Measurements from ENCODE around the gene C11orf68.

The C11orf68 gene

DNA sequence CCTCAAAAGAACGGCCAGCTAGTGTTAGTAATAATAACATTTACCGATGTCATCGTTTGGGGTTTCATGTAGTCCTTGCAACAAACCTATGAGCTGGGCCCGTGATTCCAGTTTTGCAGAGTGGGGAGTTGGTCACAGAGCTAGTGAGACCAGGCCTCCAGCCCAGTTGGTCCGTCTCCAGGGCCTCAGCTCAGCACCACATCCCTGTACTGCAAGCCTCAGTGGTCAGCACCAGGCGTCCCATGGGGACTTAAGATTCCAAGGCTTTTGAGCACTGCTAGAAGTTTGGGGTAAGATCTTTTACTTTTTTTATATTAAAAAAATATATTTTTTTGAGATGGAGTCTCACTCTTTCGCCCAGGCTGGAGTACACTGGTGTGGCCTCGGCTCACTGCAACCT is 25.3 kb upstream of the C11orf68 start:
- no peak for DNase-seq

DNA sequence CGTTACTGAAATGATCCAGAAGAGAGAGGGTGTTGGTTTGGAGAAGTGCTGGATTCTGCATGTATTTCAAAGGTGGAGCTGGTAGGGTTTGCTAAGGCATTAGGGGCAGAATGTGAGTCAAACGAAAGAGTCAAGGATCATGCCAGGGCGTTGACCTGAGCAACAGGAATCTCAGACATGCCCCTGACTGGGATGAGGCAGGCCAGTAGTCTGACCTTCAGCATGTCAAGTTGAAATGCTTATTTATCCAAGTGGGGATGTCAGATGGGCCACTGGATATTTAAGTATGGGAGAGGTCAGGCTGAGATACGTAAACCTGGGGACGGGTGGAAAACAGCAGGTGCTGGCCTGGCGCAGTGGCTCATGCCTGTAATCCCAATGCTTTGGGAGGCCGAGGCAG is 23.7 kb upstream of the C11orf68 start:
- DNase-seq, result no peak

DNA sequence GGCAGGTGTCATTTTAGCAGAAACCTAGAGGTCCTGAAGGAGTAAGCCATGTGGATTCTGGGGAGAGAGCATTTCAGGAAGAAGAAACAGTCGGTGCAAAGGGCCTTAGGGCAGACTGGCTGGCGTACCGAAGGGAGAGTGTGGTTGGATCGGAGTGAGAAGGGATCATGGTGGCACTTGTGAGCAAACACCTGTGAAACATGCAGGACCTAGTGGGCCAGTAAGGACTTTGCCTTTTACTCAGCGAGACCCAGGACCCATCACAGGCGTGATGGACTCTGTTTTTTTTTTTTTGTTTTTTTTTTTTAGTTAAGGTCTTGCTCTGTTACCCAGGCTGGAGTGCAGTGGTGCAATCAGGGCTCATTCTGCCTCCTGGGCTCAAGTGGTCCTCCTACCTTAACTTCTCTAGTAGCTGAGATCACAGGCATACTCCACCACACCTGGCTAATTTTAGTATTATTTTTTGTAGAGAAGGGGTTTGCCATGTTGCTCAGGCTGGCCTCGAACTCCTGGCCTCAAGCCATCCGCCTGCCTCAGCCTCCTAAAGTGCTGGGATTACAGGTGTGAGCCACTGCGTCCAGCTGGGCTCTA is 23.0 kb upstream of the C11orf68 start:
- no peak for DNase-seq

DNA sequence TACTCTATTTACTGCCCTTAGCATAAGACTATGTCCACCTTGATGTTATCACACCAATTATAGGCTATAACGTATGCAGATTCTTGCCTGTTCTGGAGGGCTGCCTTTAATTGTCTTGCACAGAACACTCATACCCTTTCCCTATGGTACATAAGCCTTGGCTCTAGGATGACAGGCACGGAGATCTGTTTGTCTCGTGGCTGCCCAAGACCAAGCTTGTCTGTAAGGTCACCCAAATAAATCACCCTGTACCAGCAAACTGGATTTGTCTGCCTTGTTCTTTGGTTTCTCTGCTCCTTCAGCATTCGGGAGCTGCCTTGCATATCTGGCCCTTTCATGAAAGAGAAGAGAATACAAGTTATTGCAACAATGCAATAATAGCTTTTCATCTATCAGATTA is 18.9 kb upstream of the C11orf68 start:
- no peak for DNase-seq

DNA sequence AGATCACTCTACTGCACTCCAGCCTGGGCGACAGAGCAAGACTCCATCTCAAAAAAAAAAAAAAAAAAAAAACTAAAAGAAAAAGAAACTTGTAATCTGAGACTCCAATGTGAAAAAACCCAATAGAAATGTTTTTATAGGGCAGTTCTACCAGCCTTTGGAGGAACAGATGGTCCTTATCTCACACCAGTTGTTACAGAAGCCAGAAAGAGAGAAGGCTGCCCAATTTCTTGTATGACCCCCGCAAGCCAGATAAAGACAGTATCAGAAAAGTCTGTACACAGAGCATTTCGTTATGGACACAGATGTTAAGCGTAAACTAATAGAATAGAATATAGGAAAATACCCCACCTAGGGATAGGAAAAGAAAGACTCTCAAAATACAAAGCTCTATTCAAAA is 15.2 kb upstream of the C11orf68 start:
- no peak for DNase-seq

DNA sequence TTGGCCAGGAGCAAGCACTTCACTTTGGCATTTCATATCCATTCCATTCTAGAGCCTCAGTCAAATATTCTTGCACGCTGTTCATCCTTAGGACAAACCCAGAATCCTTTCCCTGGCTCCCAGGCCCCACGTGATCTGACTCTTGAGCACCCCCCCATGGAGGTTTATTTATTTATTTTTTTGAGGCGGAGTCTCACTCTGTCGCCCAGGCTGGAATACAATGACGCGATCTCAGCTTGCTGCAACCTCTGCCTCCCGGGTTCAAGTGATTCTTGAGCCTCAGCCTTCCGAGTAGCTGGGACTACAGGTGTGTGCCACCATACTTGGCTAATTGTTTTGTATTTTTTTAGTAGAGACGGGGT is 13.7 kb upstream of the C11orf68 start:
- DNase-seq, result no peak

DNA sequence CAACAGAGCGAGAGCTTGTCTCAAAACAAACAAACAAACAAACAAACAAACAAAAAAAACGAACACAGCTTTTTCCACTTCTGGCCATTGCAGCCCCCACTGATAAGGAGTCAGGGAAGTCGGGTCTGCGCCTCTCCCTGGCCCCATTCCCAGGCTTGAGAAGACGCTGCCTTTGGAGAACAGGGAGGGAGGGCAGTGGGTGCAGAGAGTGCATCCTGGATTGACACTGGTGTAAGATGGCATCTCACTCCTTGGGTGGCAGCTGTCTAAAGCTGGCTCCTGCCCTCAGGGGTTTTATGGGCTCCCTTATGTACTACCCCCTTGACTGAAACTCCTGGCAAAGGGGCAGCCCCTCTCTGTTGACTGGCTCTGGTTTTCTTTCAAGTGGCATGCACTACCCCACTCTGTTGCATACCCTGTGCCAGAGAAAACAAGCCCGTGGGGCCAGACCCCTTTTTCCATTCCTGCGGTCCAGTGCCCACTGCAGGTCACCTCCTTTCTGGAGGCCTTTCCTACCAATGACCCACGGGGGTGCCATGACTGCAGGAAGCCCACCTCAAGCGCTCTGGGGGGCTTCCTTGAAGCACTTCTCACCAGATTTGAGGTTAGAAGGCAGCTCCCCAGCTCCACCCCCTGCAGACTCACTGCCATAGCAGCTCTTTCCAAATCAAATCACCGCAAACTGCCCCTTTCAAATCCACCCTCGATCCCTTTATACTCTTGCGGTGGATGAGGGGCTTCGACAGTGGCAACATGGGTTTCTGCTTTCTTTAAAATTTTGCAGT is 13.1 kb upstream of the C11orf68 start:
- no peak for DNase-seq

DNA sequence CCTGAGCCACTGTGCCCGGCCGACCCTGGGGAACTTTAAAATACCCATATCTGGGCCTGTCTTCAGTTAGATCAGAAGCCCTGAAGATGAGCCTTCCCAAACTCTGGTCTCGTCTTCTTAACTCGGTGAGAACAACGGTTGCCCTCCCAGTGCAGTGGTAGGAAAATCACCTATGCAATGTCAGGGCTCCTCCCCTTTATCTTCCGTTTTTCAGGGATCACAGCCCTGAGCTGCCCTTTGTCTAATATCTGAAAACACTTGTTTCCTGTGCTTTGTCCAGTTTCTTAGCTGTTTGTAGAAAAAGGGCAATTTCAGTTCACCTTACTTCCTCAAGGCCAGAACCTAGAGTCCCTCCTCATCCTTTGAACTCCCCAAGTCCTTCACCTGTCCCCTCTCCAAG is 9.8 kb upstream of the C11orf68 start:
- DNase-seq, result no peak

DNA sequence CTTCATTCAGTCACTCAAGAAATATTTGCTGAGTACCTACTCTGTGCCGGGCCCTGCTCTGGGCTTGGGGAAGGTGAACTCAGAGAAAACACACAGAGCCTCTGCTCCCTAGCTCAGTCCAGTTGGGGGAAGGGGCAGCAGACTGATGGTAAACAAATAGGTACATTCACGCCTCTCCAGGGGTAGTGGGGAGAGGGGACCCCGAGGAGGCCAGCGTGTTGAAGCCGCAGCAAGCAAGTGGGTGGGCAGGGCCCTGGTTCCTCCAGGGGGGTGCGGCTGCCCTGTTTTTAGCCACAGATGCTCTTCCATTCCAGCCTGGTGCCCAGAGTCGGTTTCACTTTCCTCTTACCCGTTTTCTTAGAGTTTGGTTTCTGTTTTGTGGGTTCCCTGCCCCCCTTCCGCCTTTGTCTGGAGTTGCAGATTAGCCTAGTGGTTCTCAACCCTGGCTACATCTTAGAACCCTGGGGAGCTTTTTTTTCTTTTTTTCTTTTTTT is 9.1 kb upstream of the C11orf68 start:
- DNase-seq, result peak; percentile 24 to 98

DNA sequence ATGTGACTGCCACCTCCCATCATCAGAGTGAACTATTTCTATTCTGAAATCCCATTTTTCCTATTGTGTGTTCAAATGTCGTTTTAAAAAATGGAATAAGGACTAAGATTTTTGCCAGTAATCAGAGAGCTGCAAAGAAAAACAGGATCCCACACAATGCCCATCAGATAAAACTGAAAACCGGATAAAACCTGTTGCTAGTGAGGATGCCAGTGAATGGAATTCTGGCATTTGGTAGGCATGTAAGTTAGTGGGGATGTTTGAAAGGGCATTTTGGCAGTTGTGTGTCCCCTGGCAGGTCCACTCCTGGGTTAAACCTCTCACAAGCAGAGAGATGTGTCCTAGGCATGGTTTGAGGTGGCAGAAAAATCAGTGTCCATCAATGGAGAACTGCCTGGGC is 6.5 kb upstream of the C11orf68 start:
- no peak for DNase-seq

DNA sequence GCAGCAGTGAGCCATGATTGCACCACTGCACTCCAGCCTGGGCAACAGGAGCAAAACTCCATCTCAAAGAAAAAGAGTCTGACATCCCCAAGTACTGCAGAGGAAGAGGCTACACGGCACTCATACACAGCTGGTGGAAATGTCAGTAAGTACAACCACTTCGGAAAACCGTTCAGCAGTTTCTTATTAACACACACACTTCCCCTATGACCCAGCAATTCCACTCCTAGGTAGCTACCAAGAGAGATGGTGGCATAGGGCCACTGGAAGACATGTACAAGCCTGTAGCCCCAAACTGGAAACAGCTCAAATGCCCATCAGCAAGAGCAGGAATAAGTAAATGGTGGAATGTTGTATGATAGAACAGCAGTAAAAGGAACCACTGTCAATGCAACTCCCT is 3.7 kb upstream of the C11orf68 start:
- DNase-seq, result no peak

DNA sequence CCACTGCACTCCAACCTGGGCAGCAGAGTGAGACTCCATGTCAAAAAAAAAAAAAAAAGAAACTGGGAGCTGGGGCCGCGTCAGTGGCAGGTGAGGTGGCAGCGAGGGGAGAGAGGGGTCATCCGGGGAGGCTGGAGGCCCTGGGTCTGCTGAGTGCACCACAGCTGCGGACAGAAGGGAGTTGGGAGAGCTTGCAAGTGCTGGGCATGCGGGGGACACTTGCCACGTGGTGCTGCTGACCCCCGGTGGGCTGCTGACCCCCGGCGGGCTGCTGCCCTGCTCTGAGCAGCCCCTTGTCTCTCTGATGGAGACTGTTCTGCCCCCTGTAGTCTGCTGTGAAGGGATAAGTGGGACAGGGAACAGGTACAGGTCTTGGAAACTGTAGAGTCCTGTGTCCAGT is 3.0 kb upstream of the C11orf68 start:
- DNase-seq, result no peak

DNA sequence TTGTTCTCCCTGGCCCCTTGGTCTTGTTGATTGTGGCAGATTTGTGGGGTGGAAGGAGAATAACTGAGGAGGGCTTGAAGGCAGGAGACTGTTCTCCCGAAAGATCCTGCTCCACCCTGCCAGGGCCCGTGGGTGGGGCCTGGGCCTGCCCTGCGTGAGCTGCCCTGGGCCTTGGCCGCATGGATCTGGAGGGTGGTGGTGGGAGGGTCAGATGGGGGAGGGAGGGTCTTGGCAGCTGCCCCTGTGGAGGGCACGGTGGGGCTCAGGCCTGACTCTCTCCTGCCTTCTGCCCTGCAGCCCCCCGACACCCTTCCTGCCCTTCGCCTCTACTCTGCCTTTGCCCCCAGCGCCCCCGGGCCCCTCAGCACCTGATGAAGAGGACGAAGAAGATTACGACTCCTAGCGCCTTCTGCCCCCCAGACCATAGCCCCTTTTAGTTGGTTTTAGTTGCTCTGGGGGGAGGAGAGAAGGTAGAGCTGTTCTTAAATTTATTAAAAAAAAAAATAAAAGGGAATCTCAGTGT is 2.2 kb upstream of the C11orf68 start:
- DNase-seq, result no peak

DNA sequence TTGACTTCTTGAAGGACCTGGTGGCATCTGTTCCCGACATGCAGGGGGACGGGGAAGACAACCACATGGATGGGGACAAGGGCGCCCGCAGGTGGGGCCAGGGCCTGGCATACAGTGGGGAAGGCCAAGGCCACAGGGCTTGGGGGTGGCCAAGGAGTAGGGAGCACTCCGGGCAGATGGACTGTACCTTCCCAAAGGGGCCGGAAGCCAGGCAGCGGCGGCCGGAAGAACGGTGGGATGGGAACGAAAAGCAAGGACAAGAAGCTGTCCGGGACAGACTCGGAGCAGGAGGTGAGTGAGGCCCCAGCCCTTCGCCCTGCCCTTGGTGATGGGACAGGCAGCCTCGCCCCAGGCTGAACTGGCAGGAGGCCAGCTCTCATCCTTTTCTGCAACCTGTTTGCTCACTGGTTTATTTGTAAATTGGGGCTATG is 1.5 kb upstream of the C11orf68 start:
- no peak for DNase-seq

DNA sequence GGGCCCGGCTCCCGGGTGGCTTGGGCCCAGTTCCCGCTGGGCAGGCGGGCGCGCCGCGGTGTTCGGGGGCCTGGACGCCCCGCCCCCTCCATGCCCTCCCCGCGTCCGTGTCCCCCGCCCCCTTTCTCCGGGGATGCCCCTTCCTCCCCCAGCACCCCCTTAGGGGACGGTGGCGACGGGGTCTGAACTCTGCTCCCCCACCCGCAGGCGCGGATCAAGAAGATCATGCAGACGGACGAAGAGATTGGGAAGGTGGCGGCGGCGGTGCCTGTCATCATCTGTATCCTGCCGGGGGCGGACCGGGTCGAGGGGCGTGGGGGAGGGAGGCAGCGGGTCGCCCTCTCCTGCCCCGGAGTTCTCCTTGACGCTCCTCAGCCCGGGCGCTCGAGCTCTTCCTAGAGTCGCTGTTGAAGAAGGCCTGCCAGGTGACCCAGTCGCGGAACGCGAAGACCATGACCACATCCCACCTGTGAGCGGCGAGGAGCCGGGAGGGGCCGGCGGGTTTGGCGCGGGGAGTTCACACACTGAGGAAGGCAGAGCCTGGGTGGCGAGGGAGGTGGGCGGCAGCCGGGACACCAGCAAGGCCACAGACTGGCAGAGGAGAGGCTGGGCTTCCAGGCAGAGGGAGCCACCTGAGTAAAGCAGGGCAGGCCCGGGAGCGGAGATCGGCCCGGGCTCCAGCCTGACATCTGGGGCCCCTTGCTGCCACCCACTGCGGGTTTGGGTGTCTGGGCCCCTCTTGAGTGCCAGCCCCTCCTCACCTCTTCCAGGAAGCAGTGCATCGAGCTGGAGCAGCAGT is 910 bp upstream of the C11orf68 start:
- peak in 1 of 2 donors; percentile 25 for DNase-seq

DNA sequence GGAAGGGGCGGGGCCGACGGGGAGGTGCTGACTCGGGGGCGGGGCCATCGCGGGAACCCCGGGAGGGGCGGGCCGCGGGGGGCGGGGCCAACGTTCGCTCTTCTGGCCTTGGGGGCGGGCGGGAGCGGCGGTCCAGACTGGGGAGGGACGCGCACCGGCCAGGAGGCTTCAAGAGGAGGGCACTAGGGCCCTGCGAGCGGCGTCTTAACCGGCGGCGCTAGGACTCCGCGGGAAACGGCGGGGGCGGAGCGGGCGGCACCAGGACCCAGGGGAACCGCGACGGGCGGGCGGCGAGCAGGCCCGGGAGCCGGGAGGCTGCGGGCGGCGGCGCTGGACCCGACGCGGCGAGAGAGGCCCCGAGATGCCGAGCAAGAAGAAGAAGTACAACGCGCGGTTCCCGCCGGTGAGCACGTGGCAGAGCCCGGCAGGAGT is 295 bp upstream of the C11orf68 start, which contains the start of gene DRAP1:
Gene DRAP1 (plus strand): TSS at position 286 of the 432 bp plus-strand sequence. CDS start 76 bp downstream, at position 362.
- peak; percentile 94 to 97 for DNase-seq

DNA sequence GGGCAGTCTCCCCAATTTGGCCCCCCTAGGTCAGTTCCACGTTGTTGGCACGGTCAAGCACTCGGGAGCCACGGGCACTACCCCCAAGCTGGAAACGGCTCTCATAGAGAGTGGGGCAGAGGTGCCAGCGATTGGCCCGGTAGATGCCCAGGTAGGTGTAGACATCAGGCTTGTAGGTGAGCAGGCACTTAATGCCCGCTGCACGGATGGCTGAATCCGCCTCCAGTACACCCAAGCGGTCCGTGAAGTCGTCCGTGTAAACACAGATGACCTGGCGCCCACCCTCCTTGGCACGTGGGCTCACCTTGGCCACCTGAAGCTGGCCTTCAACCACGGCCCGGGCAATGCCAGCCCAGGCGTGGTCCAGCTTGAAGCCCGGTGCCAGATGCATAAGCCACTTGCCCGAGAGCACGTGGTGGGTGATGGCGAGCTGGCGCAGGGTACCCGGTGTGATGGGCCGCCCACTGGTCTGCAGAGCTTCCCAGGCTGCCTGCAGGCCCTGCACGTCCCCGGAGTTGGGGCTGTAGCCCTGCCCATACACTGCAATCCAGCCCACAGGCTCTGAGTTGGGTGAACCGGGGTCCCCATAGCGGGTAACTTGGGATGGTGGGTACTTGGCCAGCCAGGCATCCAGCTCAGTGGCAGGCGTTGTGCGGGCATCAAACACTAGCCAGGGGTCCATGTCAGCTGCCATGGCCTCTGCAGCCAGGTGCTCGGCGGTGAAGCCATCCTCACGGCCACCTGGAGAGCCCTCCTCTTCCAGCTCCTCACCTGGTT is 1.2 kb downstream of the C11orf68 start:
- DNase-seq, result no peak

DNA sequence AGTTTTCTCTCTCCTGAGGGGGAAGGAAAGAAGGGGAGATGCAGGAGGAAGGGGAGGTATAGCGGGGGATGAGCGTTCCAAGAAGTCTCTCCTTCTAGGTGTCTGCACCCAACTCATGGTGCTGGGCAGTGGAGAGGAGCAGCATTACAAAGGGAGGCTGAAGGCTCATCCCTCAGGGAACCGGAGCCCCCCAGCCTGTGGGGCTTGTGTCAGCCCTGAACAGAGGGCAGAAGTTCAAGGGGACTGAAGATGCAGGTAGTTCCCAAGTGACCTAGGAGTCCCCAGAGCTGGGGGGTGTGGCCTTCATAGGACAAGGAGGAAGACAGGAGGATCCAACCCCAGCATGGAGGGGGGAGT is 1.8 kb downstream of the C11orf68 start:
- no peak for DNase-seq

DNA sequence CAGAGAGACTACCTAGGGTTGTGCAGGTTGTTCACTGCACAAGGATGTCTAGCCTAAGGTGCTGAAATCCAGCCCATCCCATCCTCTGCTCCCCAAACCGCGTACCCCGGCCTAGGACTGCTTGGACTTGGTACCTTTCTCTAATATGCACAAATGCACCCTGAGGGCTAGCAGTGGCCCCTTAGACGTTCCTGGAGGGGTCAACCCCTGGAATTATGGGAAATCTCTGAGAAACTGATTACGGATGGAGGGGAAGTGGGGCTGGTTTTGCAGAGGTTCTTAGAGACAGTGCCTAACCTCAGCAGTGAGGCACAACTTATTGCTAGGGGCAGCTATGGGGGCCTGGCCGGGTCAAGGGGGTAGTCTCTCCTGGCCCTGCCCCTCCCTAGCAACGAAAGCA is 2.5 kb downstream of the C11orf68 start:
- DNase-seq, result no peak

DNA sequence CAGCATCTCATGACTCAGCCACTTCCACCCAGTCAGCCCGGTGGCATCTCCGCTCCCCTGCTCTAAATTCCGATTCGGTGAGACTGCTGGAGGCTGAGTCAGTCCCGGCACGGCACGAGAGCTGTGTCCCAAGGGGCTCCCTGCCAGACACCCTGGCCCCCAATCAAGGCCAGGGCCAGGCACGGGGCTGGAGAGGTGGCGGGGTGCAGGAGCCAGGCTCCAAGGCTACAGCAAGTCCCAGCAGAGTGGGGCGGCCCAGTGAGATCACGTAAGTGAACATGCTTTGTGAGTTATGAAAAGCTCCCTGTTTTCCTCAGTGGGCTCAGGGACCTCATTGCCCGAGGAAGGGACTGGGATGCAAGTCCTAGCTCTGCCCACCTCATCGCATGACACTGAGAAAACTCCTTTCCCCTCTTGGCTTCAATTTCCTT is 3.0 kb downstream of the C11orf68 start:
- peak; percentile 52 to 86 for DNase-seq

DNA sequence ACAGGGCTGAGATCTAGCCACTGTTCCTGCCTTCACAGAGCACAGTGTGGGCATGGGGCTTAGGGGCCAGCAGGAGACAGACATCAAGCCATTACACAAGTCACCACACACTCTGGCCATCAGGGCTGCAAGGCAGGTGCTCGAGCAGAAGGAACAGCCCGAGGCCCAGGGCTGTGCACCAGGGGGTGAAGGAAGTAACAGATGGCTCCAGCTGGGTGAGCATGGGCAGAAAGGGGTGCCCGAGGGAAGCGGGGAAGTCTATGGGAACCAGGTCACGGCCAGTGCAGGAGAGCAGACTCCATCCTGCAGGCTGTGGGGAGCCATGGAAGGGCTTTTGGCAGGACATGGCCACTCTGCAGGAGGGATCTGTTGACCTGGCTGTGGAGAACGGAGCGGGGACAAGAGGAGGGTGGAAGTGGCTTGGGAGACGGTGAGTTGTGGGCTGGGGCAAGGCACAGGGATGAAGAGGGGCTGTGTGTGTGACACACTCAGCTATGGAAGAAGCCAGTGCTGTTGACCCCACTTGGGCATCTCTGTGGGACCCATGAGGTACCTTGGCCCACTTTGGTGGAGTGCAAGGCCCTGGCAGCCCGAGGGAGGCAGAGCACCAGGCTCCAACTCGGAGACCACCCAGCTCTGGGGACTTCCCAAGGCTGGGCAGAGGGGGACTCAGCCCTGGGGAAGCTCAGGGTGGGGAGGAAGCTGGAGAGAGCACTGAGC is 3.6 kb downstream of the C11orf68 start:
- DNase-seq, result no peak

DNA sequence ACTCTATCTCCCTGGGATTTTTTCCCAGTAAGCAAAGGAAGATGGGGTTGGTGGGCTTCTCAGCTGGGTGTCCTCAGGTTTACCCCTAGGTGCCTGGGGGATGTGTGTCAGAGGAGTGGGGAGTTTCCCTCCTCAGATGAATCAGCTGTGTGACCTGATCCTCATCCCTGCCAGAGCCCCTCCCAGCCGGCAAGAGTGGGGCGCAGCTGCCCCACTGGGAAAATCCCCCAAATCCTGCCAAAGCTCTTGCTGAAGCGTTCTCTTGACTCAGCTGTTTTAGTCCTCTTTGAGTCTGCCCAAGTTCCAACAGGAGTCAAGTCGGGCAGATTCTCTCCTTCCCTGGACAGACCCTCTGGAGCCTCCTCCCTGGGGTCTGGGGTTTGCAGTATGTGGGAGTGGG is 6.0 kb downstream of the C11orf68 start:
- no peak for DNase-seq

All from bone marrow (tissue), 2 donors.